ENCODE measurements around the gene ALG11. TPM values are rescaled to one million over a fixed set of nuclear protein-coding genes. Genes with fewer than 3 reads are reported as not detected.

Gene ALG11
- total RNA-seq, 1 donor from 2014 or later, result 21.5 TPM

DNA sequence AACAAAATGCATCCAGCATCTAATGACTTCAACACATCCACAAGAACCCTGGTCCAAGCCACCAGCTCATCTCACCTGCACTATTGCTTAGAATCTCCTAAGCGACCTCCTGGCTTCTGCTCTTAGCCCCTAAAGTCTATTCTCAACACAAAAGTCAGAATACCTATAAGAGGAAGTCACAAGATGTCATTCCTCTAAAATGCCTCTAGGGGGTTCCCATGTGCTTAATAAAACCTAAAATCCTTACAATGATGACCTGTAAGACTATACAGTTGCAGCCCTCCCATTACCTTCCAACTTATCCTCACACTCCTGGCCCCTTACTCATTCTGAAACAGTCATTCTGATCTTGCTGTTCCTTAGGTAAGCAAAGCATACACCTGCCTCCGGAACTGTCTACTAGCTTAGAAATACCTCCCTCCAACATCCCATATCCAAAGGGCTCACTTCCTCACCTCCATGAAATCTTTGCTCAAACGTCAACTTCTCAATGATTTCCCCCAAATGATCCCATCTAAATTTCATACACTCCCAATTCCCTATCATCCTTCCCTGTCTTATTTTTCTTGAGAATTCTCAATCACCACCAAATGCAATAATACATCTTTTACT is 11.0 kb upstream of the ALG11 start:
- intact Hi-C loops (cut with micrococcal nuclease), result loop anchor here (2.0 kb wide), 1 partner anchor 126 kb away; no protein-coding TSS in a partner anchor
- DNase-seq (ENCODE audit: low spot score), result no peak

DNA sequence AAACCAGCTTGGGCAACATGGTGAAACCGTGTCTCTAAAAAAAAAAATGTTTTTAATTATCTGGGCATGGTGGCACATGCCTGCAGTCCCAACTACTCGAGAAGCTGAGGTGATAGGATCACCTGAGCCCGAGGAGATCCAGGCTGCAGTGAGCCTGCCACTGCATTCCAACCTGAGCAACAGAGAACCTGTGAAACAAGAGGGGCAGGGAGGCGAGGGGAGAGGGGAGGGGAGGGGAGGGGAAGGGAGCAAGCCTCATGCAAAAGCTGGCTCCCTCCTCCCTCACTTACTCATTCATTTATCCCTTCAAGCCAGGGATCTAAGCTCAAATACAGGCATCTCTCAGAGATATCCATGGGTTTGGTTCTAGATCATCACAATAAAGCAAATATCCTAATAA is 9.8 kb upstream of the ALG11 start:
- Mint-ChIP-seq H3K4me3 (ENCODE audit: low read depth) (no peak overlapping the region), H3K27me3 (ENCODE audit: low read depth) (peaks cover 22% of the 10 kb centered on the region), H3K9me3 (no peaks in the 10 kb centered on the region), H3K36me3 (ENCODE audit: low read depth) (no peaks in the 10 kb centered on the region), H3K27ac (no peak overlapping the region), H3K4me1 (ENCODE audit: low read depth) (no peaks in the 10 kb centered on the region)
- intact Hi-C loops (cut with micrococcal nuclease), result no loop called here
- no peak for DNase-seq (ENCODE audit: low spot score)

More for the DNA sequence above, 11.0 kb upstream of the ALG11 start:
- Mint-ChIP-seq H3K27me3 (ENCODE audit: low read depth) (peaks cover 24% of the 10 kb centered on the region), H3K9me3 (no peaks in the 10 kb centered on the region), H3K36me3 (ENCODE audit: low read depth) (no peaks in the 10 kb centered on the region), H3K27ac (no peak overlapping the region), H3K4me1 (ENCODE audit: low read depth) (no peaks in the 10 kb centered on the region), H3K4me3 (ENCODE audit: low read depth) (no peak overlapping the region)

DNA sequence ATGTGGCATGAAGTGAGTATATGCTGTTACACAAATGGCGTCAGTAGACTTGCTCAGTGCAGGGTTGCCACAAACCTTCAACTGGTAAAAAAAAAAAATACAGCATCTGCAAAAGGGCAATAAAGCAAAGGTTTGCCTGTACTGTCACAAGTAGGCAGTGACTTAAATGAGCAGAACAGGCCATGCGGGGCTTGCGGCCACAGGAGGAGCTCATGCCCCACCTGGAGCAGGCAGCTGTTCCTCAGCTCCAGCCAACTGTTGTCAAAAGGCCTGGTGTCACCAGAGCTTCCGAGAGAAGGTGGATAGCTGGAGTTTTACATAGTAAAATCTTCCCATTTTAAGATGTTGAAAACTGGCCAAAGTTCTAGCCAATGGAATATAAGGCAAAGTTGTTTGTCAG is 8.7 kb upstream of the ALG11 start:
- no peaks in the 10 kb centered on the region for H3K4me1 Mint-ChIP-seq (ENCODE audit: low read depth)
- no peaks in the 10 kb centered on the region for H3K36me3 Mint-ChIP-seq (ENCODE audit: low read depth)
- DNase-seq (ENCODE audit: low spot score), result no peak
- H3K4me3 Mint-ChIP-seq (ENCODE audit: low read depth), result no peak overlapping the region
- H3K27ac Mint-ChIP-seq, result no peak overlapping the region
- intact Hi-C loops (cut with micrococcal nuclease), result no loop called here
- no peaks in the 10 kb centered on the region for H3K9me3 Mint-ChIP-seq
- H3K27me3 Mint-ChIP-seq (ENCODE audit: low read depth), result peaks cover 26% of the 10 kb centered on the region

DNA sequence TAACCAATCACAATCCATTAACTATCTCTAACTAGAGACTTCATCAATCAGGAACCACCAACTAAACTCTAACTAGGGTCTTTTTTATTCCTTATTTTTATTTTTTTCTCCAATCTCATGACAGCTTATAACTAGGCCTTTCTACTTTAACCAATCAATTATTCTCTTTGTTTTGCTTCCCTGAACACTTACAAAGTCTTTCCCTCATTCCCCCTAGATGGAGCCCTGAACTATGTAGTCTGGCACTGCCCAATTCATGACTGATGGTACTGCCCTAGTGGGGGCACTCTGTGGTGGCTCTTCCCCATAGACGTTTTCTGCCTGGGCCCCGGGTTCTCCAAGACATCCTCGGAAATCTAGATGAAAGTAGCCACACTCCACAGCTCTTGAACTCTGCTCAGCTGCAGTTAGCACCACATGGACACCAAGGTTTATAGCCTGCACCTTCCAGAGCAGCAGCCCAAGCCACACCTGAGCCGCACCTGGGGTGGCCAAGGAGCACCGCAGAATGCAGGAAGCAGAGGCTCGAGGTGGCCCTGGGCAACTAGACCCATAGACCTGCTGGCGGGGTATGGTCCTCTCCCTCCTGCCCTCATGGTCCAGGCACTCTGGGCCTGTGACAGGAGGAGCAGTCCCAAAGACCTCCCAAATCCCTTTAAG is 7.6 kb upstream of the ALG11 start:
- Mint-ChIP-seq H3K36me3 (ENCODE audit: low read depth) (no peaks in the 10 kb centered on the region), H3K27me3 (ENCODE audit: low read depth) (peaks cover 36% of the 10 kb centered on the region), H3K4me3 (ENCODE audit: low read depth) (no peak overlapping the region), H3K27ac (no peak overlapping the region), H3K9me3 (no peaks in the 10 kb centered on the region), H3K4me1 (ENCODE audit: low read depth) (no peaks in the 10 kb centered on the region)
- DNase-seq (ENCODE audit: low spot score), result no peak
- intact Hi-C loops (cut with micrococcal nuclease), result no loop called here

DNA sequence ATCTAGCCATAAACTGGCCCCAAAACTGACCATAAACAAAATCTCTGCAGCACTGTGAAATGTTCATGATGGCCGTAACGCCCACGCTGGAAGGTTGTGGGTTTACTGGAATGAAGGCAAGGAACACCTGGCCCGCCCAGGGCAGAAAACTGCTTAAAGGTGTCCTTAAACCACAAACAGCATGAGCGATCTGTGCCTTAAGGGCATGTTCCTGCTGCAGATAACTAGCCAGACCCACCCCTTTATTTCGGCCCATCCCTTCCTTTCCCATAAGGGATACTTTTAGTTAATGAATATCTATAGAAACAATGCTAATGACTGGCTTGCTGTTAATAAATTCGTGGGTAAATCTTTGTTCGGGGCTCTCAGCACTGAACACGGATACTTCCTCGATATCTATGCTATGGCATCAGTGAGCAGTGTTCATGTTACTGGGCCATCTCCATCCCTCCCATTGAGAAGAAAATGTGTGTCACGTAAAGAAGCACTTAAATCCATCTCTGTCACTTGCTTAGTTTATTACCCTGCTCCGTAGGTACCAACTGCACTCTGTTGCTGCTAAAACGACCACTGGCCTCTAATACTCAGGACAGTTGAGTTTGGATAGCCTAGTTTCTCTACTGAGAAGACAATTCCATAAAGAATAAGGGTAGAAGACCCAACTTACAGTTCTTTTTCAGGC is 6.2 kb upstream of the ALG11 start:
- H3K4me1 Mint-ChIP-seq (ENCODE audit: low read depth), result peaks cover 2% of the 10 kb centered on the region
- no peaks in the 10 kb centered on the region for H3K36me3 Mint-ChIP-seq (ENCODE audit: low read depth)
- DNase-seq (ENCODE audit: low spot score), result no peak
- H3K4me3 Mint-ChIP-seq (ENCODE audit: low read depth), result no peak overlapping the region
- intact Hi-C loops (cut with micrococcal nuclease), result no loop called here
- H3K9me3 Mint-ChIP-seq, result no peaks in the 10 kb centered on the region
- no peak overlapping the region for H3K27ac Mint-ChIP-seq
- peaks cover 42% of the 10 kb centered on the region for H3K27me3 Mint-ChIP-seq (ENCODE audit: low read depth)

DNA sequence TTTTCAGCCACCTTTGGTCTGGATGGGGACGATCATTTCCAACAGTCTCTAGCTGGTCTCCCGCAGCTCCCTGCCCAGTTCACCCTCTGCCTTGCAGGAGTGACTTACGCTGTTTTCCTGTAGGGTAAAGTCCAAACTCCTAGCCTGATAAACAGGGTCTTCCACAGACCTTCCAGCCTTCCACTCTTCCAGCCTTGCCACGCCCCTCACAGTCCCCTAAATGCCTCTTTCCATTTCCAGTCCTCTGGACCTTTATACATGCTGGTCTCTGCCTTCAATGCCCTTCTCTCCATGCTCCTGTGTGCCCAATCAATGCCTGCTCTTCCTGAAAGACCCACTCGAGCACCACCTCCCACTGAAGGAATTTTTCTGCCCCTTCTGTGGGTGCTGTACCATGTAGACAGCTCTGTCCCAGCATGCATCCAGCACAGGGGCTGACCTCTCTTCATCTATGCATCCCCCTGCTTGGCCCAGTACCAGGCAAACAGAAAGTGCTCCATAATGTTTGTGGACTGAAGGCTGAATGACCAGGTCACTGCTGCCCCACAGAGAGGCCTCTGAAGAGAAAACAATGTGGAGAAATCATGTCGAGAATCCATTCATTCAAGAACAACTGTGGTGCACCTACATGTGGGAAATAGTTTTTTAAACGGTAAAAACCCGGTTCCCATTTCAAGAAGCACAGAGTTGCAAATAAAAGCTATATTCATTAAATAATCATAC is 5.5 kb upstream of the ALG11 start:
- intact Hi-C loops (cut with micrococcal nuclease), result no loop called here
- H3K27me3 Mint-ChIP-seq (ENCODE audit: low read depth), result peaks cover 45% of the 10 kb centered on the region
- no peak for DNase-seq (ENCODE audit: low spot score)
- peaks cover 5% of the 10 kb centered on the region for H3K4me1 Mint-ChIP-seq (ENCODE audit: low read depth)
- H3K9me3 Mint-ChIP-seq, result no peaks in the 10 kb centered on the region
- H3K4me3 Mint-ChIP-seq (ENCODE audit: low read depth), result no peak overlapping the region
- no peak overlapping the region for H3K27ac Mint-ChIP-seq
- H3K36me3 Mint-ChIP-seq (ENCODE audit: low read depth), result no peaks in the 10 kb centered on the region

DNA sequence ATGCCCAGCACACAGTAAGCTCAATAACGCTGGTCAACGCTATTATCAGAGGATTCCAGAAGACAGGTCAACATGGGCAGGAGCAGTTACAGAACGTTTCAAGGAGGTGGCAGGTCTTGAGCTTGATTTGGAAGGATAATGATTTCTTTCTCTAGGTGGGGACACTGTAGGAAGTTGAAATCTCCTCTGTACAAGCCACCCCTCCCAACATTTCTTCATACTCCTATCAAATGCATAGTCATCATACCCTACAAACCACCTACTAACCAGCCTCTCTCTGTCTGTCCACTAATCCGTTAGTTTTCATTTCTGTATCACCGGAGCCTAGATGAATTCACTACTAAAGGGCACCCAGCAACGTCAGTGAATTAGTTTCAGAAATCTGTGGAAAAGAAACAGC is 2.3 kb upstream of the ALG11 start:
- no peaks in the 10 kb centered on the region for H3K9me3 Mint-ChIP-seq
- no peak overlapping the region for H3K27ac Mint-ChIP-seq
- H3K4me1 Mint-ChIP-seq (ENCODE audit: low read depth), result peaks cover 9% of the 10 kb centered on the region
- intact Hi-C loops (cut with micrococcal nuclease), result loop anchor here (5.0 kb wide), 3 partner anchors 193 to 558 kb away; partner anchors contain the start of genes DHRS12 and INTS6
- peaks cover 45% of the 10 kb centered on the region for H3K27me3 Mint-ChIP-seq (ENCODE audit: low read depth)
- peak overlapping the region; percentile 26 for H3K4me3 Mint-ChIP-seq (ENCODE audit: low read depth)
- no peaks in the 10 kb centered on the region for H3K36me3 Mint-ChIP-seq (ENCODE audit: low read depth)
- no peak for DNase-seq (ENCODE audit: low spot score)

DNA sequence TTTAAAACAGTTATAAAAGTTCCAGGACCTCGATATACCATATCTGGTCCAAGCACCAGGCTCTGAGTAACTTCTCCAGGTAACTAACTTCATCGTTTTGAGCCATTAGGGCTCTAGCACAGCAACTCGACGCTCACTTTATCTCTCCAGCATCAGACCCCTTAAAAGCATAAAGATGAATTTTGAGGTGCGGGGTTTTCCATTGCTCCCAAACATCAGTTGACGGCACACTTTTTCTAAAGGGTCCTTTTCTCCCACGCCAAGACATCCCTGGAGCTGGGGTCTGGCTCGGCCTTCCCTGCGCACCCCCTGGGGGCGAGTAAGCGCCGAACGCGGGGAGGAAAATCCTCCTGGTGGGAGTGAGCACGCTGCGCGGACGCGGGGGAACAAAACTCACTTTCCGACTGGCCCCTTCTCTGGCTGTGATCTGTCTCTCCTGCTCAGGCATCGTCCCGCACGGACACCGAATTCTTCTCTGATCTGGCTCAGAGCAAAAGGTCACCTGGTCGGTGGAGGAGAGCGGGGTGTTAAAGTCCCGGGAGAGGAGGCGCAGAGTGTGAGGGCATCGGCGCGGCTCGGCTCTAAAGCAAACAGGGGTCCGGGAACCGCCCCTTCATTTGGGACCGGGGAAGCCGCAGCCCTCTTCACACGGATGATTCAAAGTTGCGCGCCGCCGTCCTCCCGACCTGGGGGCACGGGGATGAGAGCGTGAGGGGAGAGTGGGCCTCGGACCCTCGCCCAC is 1.1 kb upstream of the ALG11 start, which contains the start of gene ATP7B:
Gene ATP7B (minus strand): TSS at position 561 of the 742 bp plus-strand sequence. CDS start 113 bp downstream, at position 448.
- DNase-seq (ENCODE audit: low spot score), result peak; percentile 11
- Mint-ChIP-seq H3K4me3 (ENCODE audit: low read depth) (peak within 1 kb of the TSS; percentile 94), H3K36me3 (ENCODE audit: low read depth) (peaks cover 5% of the 10 kb centered on the region), H3K27ac (peak within 1 kb of the TSS; percentile 86), H3K9me3 (no peaks in the 10 kb centered on the region), H3K4me1 (ENCODE audit: low read depth) (peaks cover 9% of the 10 kb centered on the region), H3K27me3 (ENCODE audit: low read depth) (peaks cover 39% of the 10 kb centered on the region)
- intact Hi-C loops (cut with micrococcal nuclease), result loop anchor here (5.0 kb wide), 3 partner anchors 194 to 559 kb away; partner anchors contain the start of genes DHRS12 and INTS6

DNA sequence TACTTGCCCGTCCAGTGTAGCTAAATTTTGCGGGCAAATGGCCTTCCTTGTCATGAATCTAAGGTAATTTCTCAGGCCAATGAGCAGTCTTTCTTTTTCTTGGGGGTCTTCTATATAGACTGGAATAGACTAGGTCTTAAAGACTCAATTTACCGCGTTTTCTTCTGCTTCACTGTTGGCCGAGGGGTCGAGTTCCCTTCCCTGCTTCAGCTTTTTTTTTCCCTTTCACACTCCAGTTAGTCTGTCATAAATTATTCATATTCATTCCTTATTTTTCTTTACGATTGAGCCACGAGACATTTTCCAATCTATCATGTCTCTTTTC is 276 bp downstream of the ALG11 start:
- intact Hi-C loops (cut with micrococcal nuclease), result loop anchor here (1.0 to 5.0 kb wide), 6 partner anchors 182 to 605 kb away; partner anchors contain the start of genes CKAP2, DHRS12 and INTS6
- peaks cover 9% of the 10 kb centered on the region for H3K4me1 Mint-ChIP-seq (ENCODE audit: low read depth)
- H3K4me3 Mint-ChIP-seq (ENCODE audit: low read depth), result peak overlapping the region; percentile 94
- H3K9me3 Mint-ChIP-seq, result no peaks in the 10 kb centered on the region
- no peak for DNase-seq (ENCODE audit: low spot score)
- H3K36me3 Mint-ChIP-seq (ENCODE audit: low read depth), result peaks cover 7% of the 10 kb centered on the region
- H3K27me3 Mint-ChIP-seq (ENCODE audit: low read depth), result peaks cover 33% of the 10 kb centered on the region
- H3K27ac Mint-ChIP-seq, result peak overlapping the region; percentile 86

DNA sequence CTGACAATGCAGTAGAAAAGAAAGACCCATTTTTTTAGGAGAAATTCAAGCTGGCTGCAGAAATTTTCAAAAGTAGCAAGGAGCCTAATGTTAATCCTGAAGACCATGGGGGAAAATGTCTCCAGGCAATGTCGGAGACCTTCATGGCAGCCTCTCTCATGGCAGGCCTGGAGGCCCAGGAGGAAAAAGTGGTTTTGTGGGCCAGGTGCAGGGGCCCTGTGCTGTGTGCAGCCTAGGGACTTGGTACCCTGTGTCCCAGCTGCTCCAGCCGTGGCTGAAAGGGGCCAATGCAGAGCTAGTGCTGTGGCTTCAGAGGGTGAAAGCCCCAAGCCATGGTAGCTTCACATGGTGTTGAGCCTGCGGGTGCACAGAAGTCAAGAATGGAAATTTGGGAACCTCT is 4.1 kb downstream of the ALG11 start:
- DNase-seq (ENCODE audit: low spot score), result no peak
- Mint-ChIP-seq H3K36me3 (ENCODE audit: low read depth) (peaks cover 35% of the 10 kb centered on the region), H3K27me3 (ENCODE audit: low read depth) (peaks cover under 1% of the 10 kb centered on the region), H3K27ac (no peak overlapping the region), H3K4me3 (ENCODE audit: low read depth) (no peak overlapping the region), H3K4me1 (ENCODE audit: low read depth) (peaks cover 4% of the 10 kb centered on the region), H3K9me3 (no peaks in the 10 kb centered on the region)
- intact Hi-C loops (cut with micrococcal nuclease), result no loop called here

DNA sequence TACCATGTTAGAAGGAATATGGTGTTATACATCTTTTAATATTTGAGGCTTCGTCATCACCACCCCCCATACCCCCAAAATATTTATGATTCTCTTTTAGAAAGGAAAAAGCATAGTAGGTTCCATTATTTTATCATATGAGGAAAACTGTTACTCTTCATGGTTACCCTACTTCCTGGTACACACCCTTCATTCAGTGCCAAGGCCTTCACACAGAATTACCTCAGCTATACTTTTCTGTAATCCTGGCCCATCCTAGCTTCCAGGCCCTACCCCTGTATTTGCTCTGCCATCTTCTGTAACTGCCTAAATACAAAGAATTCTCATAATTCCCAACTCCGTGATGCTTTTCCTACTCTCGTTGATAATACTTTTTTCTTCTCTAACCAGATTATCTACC is 8.0 kb downstream of the ALG11 start:
- DNase-seq (ENCODE audit: low spot score), result no peak
- no peaks in the 10 kb centered on the region for H3K9me3 Mint-ChIP-seq
- no peak overlapping the region for H3K4me3 Mint-ChIP-seq (ENCODE audit: low read depth)
- H3K4me1 Mint-ChIP-seq (ENCODE audit: low read depth), result no peaks in the 10 kb centered on the region
- no peaks in the 10 kb centered on the region for H3K27me3 Mint-ChIP-seq (ENCODE audit: low read depth)
- H3K27ac Mint-ChIP-seq, result no peak overlapping the region
- intact Hi-C loops (cut with micrococcal nuclease), result no loop called here
- peaks cover 61% of the 10 kb centered on the region for H3K36me3 Mint-ChIP-seq (ENCODE audit: low read depth)

DNA sequence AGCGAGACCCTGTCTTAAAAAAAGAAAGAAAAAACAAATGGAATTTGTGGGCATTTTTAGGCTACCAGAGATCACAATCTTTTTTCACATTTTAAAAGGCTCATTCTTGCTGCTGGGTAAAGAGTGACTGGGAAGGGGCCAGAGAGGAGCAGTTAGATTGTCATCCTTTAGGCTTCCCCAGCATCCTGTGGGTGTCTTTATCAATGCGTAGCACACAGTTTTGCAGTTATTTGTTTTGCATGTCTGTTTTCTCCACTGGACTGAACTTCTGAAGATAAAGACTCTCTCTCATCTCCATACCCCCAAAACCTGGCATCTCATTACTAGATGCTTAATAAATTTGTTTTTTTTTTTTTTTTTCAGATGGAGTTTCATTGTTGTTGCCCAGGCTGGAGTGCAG is 10.2 kb downstream of the ALG11 start:
- no peaks in the 10 kb centered on the region for H3K27me3 Mint-ChIP-seq (ENCODE audit: low read depth)
- peaks cover 6% of the 10 kb centered on the region for H3K9me3 Mint-ChIP-seq
- H3K4me3 Mint-ChIP-seq (ENCODE audit: low read depth), result no peak overlapping the region
- peaks cover 75% of the 10 kb centered on the region for H3K36me3 Mint-ChIP-seq (ENCODE audit: low read depth)
- peaks cover 6% of the 10 kb centered on the region for H3K4me1 Mint-ChIP-seq (ENCODE audit: low read depth)
- no peak overlapping the region for H3K27ac Mint-ChIP-seq
- DNase-seq (ENCODE audit: low spot score), result no peak
- intact Hi-C loops (cut with micrococcal nuclease), result no loop called here

Data from activated T-helper 2 cell treated with anti-CD3 and anti-CD28 coated beads, Interferon-gamma antibody, Interleukin-2, Interleukin-4, amounts not matched to agents 10 μg/mL and 5 μg/mL and 100 μg/mL, durations not matched to agents 14 hours and 24 hours and 36 hours (primary cell).